Panc1 (cell line): ENCODE measurements around the gene CEBPZOS. TPM values are rescaled to one million over a fixed set of nuclear protein-coding genes. Genes with fewer than 3 reads are reported as not detected.

ENCODE experiments used
- ATAC-seq: fragments of 200-7000 bp; cut with Tn5 transposase; 2 replicates; pipeline ENCODE4 v1.9.1; 2020; ENCODE audit warnings: mild to moderate bottlenecking, moderate library complexity
- BruUV-seq: library from RNA; stranded (reverse); fragments of 400-500 nt; replicated peaks from 2 replicates; lab custom pipeline; 2021; lab: Mats Ljungman, UMichigan
- CTCF ChIA-PET: fragments of 300-600 bp; sonication (Branson Sonifier 250); formaldehyde crosslinking; loops from one replicate; lab custom pipeline; 2022; ENCODE audit warnings: antibody characterized with exemption; lab: Charles Lee
- POLR2A ChIA-PET: fragments of 300-600 bp; sonication (Branson Sonifier 250); formaldehyde crosslinking; loops from one replicate; lab custom pipeline; 2022; ENCODE audit warnings: antibody characterized with exemption; lab: Charles Lee
- DNase-seq: peaks from one replicate; pipeline ENCODE4 v3.0.0-alpha.2; 2010; ENCODE audit warnings: low read depth, low spot score
- H3K27ac ChIP-seq: 2 replicates; pipeline ENCODE4 v1.5.1; 2011; ENCODE audit warnings: mild to moderate bottlenecking, low read length, inconsistent platforms
- H3K27me3 ChIP-seq: fragments of 200-500 bp; sonication (Bioruptor generic); 2 replicates; pipeline ENCODE4 v1.6.0; 2014; ENCODE audit warnings: low read length, inconsistent platforms; ENCODE audit not compliant: control insufficient read depth, insufficient read depth
- H3K36me3 ChIP-seq: fragments of 200-500 bp; sonication (Bioruptor generic); 2 replicates; pipeline ENCODE4 v1.5.1; 2014; ENCODE audit warnings: inconsistent platforms, mild to moderate bottlenecking, low read length, moderate library complexity; ENCODE audit not compliant: control insufficient read depth, insufficient read depth
- H3K4me1 ChIP-seq: 2 replicates; pipeline ENCODE4 v1.5.1; 2011; ENCODE audit warnings: inconsistent platforms, mild to moderate bottlenecking, low read length, moderate library complexity; ENCODE audit not compliant: control insufficient read depth, insufficient read depth
- H3K4me3 ChIP-seq, 2 experiments: 2 replicates each; pipeline ENCODE4 v1.5.1; 2011 to 2012; ENCODE audit warnings: low read depth in 2 of 2, low read length in 2 of 2, mild to moderate bottlenecking in 2 of 2, inconsistent platforms in 1 of 2, moderate library complexity in 1 of 2
- H3K9me3 ChIP-seq: fragments of 200-500 bp; sonication (Bioruptor generic); 2 replicates; pipeline ENCODE4 v1.5.1; 2014; ENCODE audit warnings: low read depth, mild to moderate bottlenecking, inconsistent platforms, low read length, moderate library complexity; ENCODE audit not compliant: control insufficient read depth, insufficient read depth
- CTCF ChIP-seq: fragments of 450-650 bp; IDR thresholded peaks from 2 replicates; pipeline ENCODE4 v1.5.1; 2017; ENCODE audit warnings: mild to moderate bottlenecking
- POLR2AphosphoS5 ChIP-seq: IDR thresholded peaks from 2 replicates; pipeline ENCODE4 v1.6.1; 2012; ENCODE audit warnings: mild to moderate bottlenecking, low read depth, low read length, moderate library complexity
- REST ChIP-seq, 2 experiments: IDR thresholded peaks; 2 replicates each; pipeline ENCODE4 v1.6.1; 2011 to 2012; ENCODE audit warnings: low read depth in 2 of 2, control low read depth in 1 of 2, low read length in 1 of 2, mild to moderate bottlenecking in 1 of 2, moderate library complexity in 1 of 2; ENCODE audit not compliant: insufficient read depth in 1 of 2
- SIN3A ChIP-seq: IDR thresholded peaks from 2 replicates; pipeline ENCODE4 v1.6.1; 2012; ENCODE audit warnings: low read depth, mild to moderate bottlenecking, low read length, moderate library complexity, borderline replicate concordance; ENCODE audit not compliant: insufficient read depth
- TCF7L2 ChIP-seq: IDR thresholded peaks from 2 replicates; pipeline ENCODE4 v1.6.1; 2011; ENCODE audit warnings: mild to moderate bottlenecking, low read depth, low read length, inconsistent platforms
- in situ Hi-C: cut with HindIII; loops from 2 replicates; pipeline ENCODE4 v1.10.0; 2016; ENCODE audit warnings: low sequenced_read_pairs, low pct_unique_long_range_greater_than_20kb
- intact Hi-C: fragments of 100-400 bp; cut with micrococcal nuclease; formaldehyde crosslinking; loops from one replicate; pipeline ENCODE4 v1.10.0; 2022; ENCODE audit not compliant: unreplicated experiment
- total RNA-seq: library from RNA; stranded (reverse); gene quantifications from one replicate; pipeline ENCODE4 v1.2.1, GENCODE V29; 2021; ENCODE audit not compliant: unreplicated experiment

The CEBPZOS gene
- total RNA-seq, 1 experiment from 2014 or later = 49.3 TPM

- peak overlapping the region; percentile 31; the same call in 1 of the 2 replicates for H3K27ac ChIP-seq
- no peaks in the 10 kb centered on the region for H3K9me3 ChIP-seq
- in situ Hi-C loops = no loop called here
- H3K27me3 ChIP-seq = no peaks in the 10 kb centered on the region
- DNase-seq (no peak), ATAC-seq (no peak)
- 0 out of 2 replicates have a peak, but pooled peaks cover 4% of the 10 kb centered on the region for H3K4me1 ChIP-seq
- H3K4me3 ChIP-seq = no peak overlapping the region
- BruUV-seq = no TSS peak
- no peak for TF ChIP-seq SIN3A
- no peak for TF ChIP-seq POLR2AphosphoS5
- TF ChIP-seq TCF7L2 = no peak
- no peak for TF ChIP-seq REST (IDR thresholded peaks at IDR 0.05; ENCODE audit: insufficient read depth in 1 of 2, low read depth in 2 of 2, low read length in 1 of 2)
- no peak for TF ChIP-seq CTCF
- POLR2A ChIA-PET = no interaction called here
- intact Hi-C loops = no loop called here
- H3K36me3 ChIP-seq = no peaks in the 10 kb centered on the region
- CTCF ChIA-PET = no interaction called here
Measured at GRCh38 chr2:37190290-37190689, 6.0 kb upstream of the CEBPZOS start.

DNA sequence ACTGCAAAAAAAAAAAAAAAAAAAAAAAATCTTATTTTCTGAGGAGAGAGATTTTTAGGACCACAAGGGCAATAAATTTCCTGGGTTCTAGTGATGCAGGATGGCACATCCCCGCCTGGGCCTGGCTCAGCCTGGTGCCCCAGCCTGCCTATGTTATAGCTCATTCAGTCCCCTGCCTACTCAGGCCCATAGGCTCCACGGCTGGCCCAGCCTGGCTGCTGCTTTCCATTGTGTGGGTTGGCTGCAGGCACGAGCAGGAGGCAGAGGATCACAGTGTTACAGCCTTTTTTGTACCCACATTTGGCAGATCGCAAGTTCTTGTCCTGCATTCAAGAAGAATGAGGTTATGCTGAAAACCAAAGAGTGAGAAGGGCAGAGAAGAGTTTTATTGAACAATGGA lies 5.0 kb upstream of the CEBPZOS start:
- Histone ChIP-seq H3K27me3 (no peaks in the 10 kb centered on the region), H3K27ac (no peak overlapping the region), H3K4me3 (no peak overlapping the region), H3K4me1 (0 out of 2 replicates have a peak, but pooled peaks cover 4% of the 10 kb centered on the region), H3K9me3 (no peaks in the 10 kb centered on the region), H3K36me3 (no peaks in the 10 kb centered on the region)
- in situ Hi-C loops (no loop called here), intact Hi-C loops (no loop called here)
- CTCF ChIA-PET = interaction anchor here (0.7 kb wide), 2 partner anchors 40 to 132 kb away, joined by 3 to 5 read pairs; partner anchors contain the start of genes CEBPZ and NDUFAF7
- DNase-seq (no peak), ATAC-seq (no peak)
- TF ChIP-seq POLR2AphosphoS5 (no peak), TCF7L2 (no peak), SIN3A (no peak), CTCF (no peak), REST (IDR thresholded peaks at IDR 0.05; ENCODE audit: insufficient read depth in 1 of 2, low read depth in 2 of 2, low read length in 1 of 2) (no peak)
- no TSS peak for BruUV-seq
- POLR2A ChIA-PET = interaction anchor here (0.6 kb wide), 1 partner anchor 12 kb away, joined by 3 read pairs; no protein-coding TSS in a partner anchor
